NCI-H1694 treated with DMSO at 0.1 percent for 48 hours (cell line): ENCODE results near the gene TSPAN31.

Source experiments
- DNase-seq: peaks from one replicate; lab custom pipeline; 2025; lab: John Stamatoyannopoulos, UW

Gene TSPAN31

DNA sequence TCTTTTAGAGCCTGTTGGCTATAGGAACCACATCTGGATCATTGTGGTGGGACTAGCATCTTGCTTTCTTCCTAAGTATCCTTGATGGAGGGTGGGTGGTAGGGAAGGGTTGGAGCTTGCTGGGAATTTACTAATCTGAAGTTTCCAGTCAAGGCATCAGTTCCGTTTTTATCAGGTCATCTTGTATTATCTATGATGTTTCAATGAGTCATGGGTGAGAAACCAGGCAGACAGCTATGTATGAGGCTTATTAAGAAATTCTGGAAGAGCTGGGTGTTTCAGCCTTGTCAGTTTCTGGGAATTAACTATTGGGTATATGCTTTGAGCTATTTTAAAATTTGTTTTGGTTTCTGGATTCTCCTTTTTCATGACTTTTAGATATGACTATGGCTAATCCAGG is 49.1 kb downstream of the TSPAN31 start:
- no peak for DNase-seq

DNA sequence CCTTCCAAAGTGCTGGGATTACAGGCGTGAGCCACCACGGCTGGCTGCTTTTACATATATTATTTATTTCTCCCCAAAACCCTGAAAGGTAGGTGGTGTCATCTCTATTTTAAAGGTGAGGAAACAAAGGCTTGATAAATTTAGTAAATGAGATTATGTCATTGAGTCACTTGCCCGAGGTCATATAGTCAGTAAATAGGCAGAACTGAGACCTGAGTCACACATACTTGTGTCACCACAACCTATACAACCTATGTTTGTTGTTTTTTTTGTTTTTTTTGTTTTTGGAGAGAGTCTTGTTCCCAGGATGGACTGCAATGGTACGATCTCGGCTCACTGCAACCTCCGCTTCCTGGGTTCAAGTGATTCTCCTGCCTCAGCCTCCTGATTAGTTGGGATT is 50.5 kb downstream of the TSPAN31 start:
- no peak for DNase-seq

DNA sequence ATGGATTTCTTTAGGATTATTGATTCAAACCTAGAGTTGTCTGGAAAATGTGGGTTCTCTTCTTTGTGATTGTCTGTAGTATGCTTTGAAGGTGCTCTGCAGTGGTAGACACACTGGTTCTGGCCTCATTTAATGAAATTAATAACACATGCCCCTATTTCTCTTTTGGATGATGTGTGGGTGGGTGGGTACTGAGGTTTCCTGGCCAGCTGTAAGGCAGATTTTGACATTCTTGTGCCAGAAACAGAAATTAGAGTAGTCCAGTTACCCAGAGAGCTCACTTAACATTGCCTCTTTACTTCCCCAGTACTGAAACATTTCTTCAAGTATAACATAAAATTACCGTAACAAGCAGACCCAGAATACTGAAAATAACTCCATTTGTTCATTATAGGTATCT is 52.2 kb downstream of the TSPAN31 start:
- DNase-seq = no peak

DNA sequence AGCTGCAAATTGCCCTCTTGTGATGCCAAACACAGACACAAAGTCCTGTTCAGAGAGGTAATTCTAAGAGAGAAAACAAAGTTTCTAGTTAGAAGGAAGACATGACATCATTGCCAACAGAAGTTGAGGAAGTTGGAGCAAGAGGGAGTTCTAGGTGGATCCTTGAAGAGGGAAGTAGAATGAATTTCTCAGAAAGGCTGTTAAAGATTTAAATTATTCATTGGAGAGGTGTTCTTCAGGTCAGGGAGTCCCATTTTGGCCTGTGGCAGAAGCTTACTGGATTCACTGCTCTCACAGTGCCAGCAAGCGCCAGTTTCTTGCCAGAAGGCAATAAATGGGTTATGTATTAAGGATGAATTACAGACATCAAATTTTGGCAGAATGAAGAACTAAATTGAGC is 53.1 kb downstream of the TSPAN31 start:
- no peak for DNase-seq
